ENCODE results near the gene SLC16A9.
"Not testable (repeated sequence)": the region's sequence is repeated elsewhere in the genome, so short reads cannot be mapped to it uniquely, and the experiment has no call there.

Gene SLC16A9

GRCh38 chr10:59677253-59677831 is 32.3 kb downstream of the SLC16A9 start:
- DNase-seq (ENCODE audit: low read depth in 4 of 4, low spot score in 1 of 4), result no peak

- no peak for DNase-seq (ENCODE audit: low read depth in 4 of 4, low spot score in 1 of 4)
Measured at GRCh38 chr10:59675812-59676211, 33.8 kb downstream of the SLC16A9 start.

- no peak for DNase-seq (ENCODE audit: low read depth in 4 of 4, low spot score in 1 of 4)
Measured at GRCh38 chr10:59674215-59674836, 35.3 kb downstream of the SLC16A9 start.

DNA sequence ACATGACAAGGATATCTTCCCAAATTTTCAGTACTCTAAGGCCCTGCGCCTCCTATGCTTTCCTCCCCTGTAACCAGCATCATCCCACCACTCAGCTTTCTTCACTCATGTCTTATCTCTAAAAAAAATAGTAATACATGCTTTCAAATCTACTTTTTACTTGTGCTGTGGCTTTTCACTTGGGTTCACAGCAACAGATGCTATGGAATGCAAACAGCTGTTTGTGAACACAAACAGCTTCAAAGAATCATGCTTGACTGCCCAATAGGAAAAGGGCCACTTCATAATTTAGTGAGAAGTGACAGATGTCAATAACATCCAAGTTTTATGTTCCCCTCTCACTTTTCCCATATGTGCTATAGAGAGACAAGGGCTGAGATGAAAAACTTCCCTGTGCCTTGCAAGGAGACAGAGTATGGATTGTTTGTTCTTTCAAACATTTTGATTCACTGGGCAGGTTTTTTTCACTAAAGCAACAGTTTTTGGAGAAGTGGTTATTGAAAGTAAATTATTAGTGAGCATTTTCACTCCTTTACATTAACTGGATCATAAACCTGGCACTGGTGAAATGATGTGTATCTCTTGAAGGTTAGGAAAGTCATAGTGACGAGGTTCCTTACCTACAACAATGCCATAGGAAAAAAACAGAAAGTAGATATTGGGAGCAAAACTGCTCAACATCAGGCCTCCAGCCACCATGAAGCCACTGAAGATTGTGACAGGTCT is 37.3 kb downstream of the SLC16A9 start:
- DNase-seq (ENCODE audit: low read depth in 4 of 4, low spot score in 1 of 4), result no peak

DNA sequence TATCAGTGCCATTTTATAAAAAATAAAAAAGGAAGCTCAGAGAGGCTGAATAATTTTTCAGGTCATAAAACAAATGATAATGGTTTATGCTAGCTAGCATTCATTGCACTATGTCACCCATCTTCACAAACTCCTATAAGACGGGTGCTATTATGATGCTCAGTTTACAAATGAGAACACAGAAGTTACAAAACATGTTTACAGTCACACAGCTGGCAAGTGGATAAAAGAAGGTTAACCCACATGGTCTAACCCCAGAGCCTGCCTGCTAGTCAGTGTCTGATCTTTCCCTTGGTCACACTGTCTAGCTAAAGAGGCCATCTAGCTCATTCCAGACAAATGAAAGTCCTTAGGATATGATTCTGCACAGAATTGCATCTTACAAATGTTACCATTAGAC is 39.4 kb downstream of the SLC16A9 start:
- DNase-seq (ENCODE audit: low read depth in 4 of 4, low spot score in 1 of 4), result no peak

- no peak for DNase-seq (ENCODE audit: low read depth in 4 of 4, low spot score in 1 of 4)
Measured at GRCh38 chr10:59668096-59668495, 41.6 kb downstream of the SLC16A9 start.

DNA sequence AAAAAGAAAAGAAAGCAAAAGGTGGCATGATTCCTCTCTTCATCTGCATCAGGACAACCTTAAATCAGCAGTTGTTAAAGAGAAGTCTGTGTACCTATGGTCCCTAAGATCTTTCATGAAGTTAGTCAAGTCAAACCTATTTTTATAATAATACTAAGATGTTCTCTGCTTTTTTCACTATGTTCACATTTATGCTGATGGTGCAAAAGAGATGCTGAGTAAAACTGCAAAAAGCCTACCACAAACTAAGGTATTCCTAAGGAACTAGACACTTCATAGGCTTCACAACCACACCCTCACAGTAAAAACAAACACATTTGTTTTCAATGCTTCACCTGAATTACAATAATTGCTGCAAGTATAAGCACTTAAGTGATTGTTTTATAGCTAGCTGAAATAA is 43.3 kb downstream of the SLC16A9 start:
- no peak for DNase-seq (ENCODE audit: low read depth in 4 of 4, low spot score in 1 of 4)

DNA sequence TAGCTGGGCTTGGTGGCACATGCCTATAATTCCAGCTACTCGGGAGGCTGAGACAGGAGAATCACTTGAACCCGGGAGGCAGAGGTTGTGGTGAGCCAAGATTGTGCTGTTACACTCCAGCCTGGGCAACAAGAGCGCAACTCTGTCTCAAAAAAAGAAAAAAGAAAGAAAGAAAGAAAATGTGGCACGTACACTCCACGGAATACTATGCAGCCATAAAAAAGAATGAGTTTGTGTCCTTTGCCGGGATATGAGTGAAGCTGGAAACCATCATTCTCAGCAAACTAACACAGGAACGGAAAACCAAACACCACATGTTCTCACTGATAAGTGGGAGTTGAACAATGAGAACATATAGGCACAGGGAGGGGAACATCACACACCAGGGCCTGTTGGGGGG is 46.4 kb downstream of the SLC16A9 start:
- DNase-seq (ENCODE audit: low read depth in 4 of 4, low spot score in 1 of 4), result not testable (repeated sequence)

DNA sequence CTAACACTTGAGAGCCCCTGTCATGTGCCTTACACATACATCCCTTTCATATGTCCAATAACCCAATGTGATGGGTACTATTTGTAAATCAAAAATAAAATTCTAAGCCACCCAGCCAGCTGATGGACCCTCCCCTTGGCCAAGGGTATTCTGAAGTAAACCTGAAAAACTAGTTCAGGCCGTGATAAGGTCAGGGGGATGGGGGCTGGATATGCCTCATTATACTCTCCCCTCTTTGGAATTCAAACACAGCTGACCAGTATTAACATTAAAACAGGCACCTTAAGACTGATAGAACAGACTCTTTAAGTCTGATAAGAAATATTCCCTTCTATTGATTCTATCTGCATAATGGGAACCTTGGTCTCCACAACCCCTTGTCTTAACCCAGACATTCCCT is 51.9 kb downstream of the SLC16A9 start:
- DNase-seq (ENCODE audit: low read depth in 4 of 4, low spot score in 1 of 4), result no peak

GRCh38 chr10:59655309-59655708 is 54.3 kb downstream of the SLC16A9 start:
- no peak for DNase-seq (ENCODE audit: low read depth in 4 of 4, low spot score in 1 of 4)

- DNase-seq (ENCODE audit: low read depth in 4 of 4, low spot score in 1 of 4), result no peak
Measured at GRCh38 chr10:59654007-59654406, 55.6 kb downstream of the SLC16A9 start.

DNA sequence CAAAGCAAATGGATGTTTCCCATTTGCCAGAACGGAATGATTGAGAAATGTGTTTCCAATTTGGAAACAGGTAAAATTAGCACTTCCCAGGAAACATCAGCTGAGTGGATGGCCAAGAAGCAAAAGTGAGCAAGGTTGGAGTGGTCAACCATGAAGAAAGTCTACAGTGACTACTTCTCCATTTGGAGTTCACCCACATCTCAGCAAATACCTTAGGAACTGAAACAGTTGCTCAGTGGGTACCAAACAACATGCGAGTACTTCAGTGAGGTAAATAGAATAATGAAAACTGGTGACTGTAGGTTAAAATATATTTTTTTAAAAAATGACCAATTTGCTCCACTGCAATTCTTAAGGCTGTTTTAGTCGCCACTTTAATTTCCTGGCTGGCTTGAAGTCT is 57.7 kb downstream of the SLC16A9 start:
- no peak for DNase-seq (ENCODE audit: low read depth in 4 of 4, low spot score in 1 of 4)

DNA sequence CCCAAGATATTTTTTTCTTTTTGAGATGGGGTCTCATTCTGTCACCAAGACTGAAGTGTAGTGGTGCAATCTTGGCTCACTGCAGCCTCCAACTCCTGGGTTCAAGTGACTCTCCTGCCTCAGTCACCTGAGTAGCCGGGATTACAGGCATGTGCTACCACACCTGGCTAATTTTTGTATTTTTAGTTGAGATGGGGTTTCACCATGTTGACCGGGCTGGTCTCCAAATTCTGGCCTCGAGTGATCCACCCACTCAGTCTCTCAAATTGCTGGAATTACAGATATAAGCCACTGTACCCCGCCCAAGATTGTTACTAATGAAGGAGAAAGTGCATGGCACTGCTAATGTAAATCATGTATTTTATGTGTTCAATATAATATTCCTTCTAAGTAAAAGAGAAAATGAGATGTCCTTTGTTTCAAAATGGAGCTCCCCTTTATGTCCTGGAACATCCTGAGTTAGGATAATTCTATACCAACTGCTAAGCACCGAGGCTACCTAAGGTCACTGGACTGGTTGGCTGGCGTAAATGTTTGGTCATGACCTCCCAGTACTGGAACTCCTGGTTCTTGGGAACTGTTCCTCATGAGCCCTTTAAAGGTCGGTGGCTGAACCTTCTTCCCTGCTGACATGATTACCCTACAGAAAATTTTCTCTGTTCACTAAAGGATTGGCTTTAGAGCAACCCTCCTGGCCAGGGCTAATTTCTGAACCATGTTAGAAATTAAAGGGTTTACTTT is 59.9 kb downstream of the SLC16A9 start:
- no peak for DNase-seq (ENCODE audit: low read depth in 4 of 4, low spot score in 1 of 4)

GRCh38 chr10:59648711-59649201 is 60.9 kb downstream of the SLC16A9 start:
- DNase-seq (ENCODE audit: low read depth in 4 of 4, low spot score in 1 of 4), result no peak

DNA sequence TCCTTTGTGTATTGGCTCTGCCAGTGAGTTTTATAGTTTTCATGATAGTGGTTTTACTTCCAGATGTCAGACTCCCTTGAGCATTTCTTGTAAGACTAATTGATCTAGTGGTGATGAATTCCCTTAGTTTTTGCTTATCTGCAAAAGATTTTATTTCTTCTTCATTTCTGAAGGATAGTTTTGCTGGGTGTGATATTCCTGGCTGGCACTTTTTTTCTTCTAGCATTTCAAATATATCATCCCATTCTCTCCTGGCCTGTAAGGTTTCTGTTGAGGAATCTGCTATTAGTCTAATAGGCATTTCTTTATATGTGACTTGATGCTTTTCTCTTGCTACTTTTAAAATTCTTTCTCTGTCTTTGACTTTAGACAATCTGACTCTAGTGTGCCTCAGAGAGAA is 64.8 kb downstream of the SLC16A9 start:
- no peak for DNase-seq (ENCODE audit: low read depth in 4 of 4, low spot score in 1 of 4)

DNA sequence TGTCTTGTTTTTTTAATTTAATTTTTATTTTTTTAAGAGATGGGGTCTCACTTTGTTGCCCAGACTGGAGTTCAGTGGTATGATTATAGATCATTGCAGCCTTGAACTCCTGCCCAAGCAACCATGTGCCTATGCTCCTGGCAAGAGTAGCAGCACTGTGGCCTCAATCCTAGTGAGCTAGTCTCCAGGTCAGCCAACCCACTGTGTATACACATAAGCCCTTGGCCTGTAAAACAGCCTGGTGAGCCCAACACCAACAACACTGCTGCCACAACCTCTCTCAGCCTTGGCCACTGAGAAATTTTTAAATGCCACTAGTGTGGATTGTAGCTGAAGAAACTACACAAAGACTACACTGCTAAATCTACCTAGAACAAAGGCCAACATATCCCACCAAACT is 68.0 kb downstream of the SLC16A9 start:
- not testable (repeated sequence) for DNase-seq (ENCODE audit: low read depth in 4 of 4, low spot score in 1 of 4)

GRCh38 chr10:59635502-59636290 is 74.0 kb downstream of the SLC16A9 start:
- no peak for DNase-seq (ENCODE audit: low read depth in 4 of 4, low spot score in 1 of 4)

GRCh38 chr10:59634102-59634501 is 75.5 kb downstream of the SLC16A9 start:
- no peak for DNase-seq (ENCODE audit: low read depth in 4 of 4, low spot score in 1 of 4)

DNA sequence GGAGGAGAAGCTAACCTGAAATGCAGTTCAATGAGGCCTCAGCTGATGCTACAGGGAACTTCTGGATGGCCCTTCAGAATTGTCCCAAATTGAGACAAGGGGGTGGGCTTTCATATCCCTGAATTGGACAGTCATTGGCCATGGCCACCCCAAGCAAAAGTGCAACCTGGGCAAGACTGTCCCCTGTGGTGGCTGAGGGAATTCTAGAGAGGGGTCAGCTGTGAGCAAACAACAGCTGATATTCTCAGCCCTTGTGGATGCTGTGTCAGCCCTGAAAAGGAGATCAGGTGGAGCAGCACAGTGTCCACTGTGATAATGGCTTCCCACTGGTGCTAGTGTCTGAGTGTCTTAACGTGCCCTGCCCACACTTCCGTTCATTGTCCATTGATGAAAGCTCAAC is 76.6 kb downstream of the SLC16A9 start:
- no peak for DNase-seq (ENCODE audit: low read depth in 4 of 4, low spot score in 1 of 4)

GRCh38 chr10:59631882-59632807 is 77.5 kb downstream of the SLC16A9 start:
- no peak for DNase-seq (ENCODE audit: low read depth in 4 of 4, low spot score in 1 of 4)

Data from stimulated activated CD4-positive, alpha-beta T cell treated with anti-CD3 and anti-CD28 coated beads, Interleukin-1b, Interleukin-23, amount 100 ng/mL, for 24 hours (primary cell).